ENCODE results near the gene SEZ6L2.

- TF ChIP-seq CTCF (tag by site-specific recombination; IDR thresholded peaks at IDR 0.05) (no peak), ZBTB44 (tag by site-specific recombination; IDR thresholded peaks at IDR 0.05) (no peak), ZNF513 (tag by site-specific recombination; IDR thresholded peaks at IDR 0.05) (no peak), ZSCAN18 (tag by site-specific recombination; IDR thresholded peaks at IDR 0.05) (no peak), ZBTB10 (tag by site-specific recombination; IDR thresholded peaks at IDR 0.05) (no peak), ZNF114 (tag by site-specific recombination; IDR thresholded peaks at IDR 0.05) (no peak), SALL2 (tag by site-specific recombination; IDR thresholded peaks at IDR 0.05; ENCODE audit: borderline replicate concordance) (no peak), ZNF530 (tag by site-specific recombination; IDR thresholded peaks at IDR 0.05; ENCODE audit: low read depth) (no peak)
These were observed 68.6 kb downstream of the SEZ6L2 start for GRCh38 chr16:29830774-29831173.
